Measurements from ENCODE around the gene HPCAL1. TPM values are rescaled to one million over a fixed set of nuclear protein-coding genes. Genes with fewer than 3 reads are reported as not detected.

The HPCAL1 gene
- total and polyA plus RNA-seq, 2 of the 8 experiments (the other 6 are each of a cell fraction or from before 2014, with no cell fraction given) = 5.8 to 8.6 TPM

DNA sequence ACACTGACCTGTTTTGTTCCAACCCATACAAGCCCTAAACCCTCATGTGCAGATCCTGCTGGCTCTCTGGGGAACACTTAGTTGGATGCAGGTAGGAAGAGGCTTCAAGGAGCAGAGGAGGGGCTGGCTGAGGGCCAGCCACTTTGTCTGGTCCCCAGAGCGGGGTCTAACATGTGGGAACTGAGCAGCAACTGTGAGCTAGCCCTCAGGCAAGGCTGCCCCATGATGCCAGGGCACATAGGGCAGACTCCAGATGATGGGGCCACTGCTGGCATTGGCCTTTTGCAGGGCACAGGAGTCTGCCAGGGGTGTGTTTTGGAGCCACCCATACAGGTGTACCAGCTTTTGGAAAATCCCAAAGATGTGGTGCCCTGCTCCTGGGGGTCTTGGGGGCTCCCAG, 67.7 kb downstream of the HPCAL1 start (continued):
- TF ChIP-seq, protein P1, sequence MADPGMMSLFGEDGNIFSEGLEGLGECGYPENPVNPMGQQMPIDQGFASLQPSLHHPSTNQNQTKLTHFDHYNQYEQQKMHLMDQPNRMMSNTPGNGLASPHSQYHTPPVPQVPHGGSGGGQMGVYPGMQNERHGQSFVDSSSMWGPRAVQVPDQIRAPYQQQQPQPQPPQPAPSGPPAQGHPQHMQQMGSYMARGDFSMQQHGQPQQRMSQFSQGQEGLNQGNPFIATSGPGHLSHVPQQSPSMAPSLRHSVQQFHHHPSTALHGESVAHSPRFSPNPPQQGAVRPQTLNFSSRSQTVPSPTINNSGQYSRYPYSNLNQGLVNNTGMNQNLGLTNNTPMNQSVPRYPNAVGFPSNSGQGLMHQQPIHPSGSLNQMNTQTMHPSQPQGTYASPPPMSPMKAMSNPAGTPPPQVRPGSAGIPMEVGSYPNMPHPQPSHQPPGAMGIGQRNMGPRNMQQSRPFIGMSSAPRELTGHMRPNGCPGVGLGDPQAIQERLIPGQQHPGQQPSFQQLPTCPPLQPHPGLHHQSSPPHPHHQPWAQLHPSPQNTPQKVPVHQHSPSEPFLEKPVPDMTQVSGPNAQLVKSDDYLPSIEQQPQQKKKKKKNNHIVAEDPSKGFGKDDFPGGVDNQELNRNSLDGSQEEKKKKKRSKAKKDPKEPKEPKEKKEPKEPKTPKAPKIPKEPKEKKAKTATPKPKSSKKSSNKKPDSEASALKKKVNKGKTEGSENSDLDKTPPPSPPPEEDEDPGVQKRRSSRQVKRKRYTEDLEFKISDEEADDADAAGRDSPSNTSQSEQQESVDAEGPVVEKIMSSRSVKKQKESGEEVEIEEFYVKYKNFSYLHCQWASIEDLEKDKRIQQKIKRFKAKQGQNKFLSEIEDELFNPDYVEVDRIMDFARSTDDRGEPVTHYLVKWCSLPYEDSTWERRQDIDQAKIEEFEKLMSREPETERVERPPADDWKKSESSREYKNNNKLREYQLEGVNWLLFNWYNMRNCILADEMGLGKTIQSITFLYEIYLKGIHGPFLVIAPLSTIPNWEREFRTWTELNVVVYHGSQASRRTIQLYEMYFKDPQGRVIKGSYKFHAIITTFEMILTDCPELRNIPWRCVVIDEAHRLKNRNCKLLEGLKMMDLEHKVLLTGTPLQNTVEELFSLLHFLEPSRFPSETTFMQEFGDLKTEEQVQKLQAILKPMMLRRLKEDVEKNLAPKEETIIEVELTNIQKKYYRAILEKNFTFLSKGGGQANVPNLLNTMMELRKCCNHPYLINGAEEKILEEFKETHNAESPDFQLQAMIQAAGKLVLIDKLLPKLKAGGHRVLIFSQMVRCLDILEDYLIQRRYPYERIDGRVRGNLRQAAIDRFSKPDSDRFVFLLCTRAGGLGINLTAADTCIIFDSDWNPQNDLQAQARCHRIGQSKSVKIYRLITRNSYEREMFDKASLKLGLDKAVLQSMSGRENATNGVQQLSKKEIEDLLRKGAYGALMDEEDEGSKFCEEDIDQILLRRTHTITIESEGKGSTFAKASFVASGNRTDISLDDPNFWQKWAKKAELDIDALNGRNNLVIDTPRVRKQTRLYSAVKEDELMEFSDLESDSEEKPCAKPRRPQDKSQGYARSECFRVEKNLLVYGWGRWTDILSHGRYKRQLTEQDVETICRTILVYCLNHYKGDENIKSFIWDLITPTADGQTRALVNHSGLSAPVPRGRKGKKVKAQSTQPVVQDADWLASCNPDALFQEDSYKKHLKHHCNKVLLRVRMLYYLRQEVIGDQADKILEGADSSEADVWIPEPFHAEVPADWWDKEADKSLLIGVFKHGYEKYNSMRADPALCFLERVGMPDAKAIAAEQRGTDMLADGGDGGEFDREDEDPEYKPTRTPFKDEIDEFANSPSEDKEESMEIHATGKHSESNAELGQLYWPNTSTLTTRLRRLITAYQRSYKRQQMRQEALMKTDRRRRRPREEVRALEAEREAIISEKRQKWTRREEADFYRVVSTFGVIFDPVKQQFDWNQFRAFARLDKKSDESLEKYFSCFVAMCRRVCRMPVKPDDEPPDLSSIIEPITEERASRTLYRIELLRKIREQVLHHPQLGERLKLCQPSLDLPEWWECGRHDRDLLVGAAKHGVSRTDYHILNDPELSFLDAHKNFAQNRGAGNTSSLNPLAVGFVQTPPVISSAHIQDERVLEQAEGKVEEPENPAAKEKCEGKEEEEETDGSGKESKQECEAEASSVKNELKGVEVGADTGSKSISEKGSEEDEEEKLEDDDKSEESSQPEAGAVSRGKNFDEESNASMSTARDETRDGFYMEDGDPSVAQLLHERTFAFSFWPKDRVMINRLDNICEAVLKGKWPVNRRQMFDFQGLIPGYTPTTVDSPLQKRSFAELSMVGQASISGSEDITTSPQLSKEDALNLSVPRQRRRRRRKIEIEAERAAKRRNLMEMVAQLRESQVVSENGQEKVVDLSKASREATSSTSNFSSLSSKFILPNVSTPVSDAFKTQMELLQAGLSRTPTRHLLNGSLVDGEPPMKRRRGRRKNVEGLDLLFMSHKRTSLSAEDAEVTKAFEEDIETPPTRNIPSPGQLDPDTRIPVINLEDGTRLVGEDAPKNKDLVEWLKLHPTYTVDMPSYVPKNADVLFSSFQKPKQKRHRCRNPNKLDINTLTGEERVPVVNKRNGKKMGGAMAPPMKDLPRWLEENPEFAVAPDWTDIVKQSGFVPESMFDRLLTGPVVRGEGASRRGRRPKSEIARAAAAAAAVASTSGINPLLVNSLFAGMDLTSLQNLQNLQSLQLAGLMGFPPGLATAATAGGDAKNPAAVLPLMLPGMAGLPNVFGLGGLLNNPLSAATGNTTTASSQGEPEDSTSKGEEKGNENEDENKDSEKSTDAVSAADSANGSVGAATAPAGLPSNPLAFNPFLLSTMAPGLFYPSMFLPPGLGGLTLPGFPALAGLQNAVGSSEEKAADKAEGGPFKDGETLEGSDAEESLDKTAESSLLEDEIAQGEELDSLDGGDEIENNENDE (IDR thresholded peaks at IDR 0.05; ENCODE audit: insufficient replicate concordance, low read length) = no peak
- TF ChIP-seq GTF2F1 (IDR thresholded peaks at IDR 0.05; ENCODE audit: borderline replicate concordance, low read depth, low read length) = no peak
